K562 (cell line): ENCODE results near the gene RCC1. TPM values are rescaled to one million over a fixed set of nuclear protein-coding genes. Genes with fewer than 3 reads are reported as not detected.

Experiments
- HNRNPK ChIP-seq: fragments of 200-400 bp; formaldehyde crosslinking; IDR thresholded peaks from one replicate; pipeline ENCODE4 v1.6.1; 2018; ENCODE audit warnings: mild to moderate bottlenecking, low read depth, low read length; ENCODE audit not compliant: poor library complexity, severe bottlenecking
- ILF3 ChIP-seq: fragments of 450-650 bp; IDR thresholded peaks from 2 replicates; pipeline ENCODE4 v1.6.1; 2018; ENCODE audit warnings: antibody characterized with exemption, mild to moderate bottlenecking, moderate library complexity, borderline replicate concordance
- LCOR ChIP-seq: sonication (generic); formaldehyde crosslinking; IDR thresholded peaks from 2 replicates; pipeline ENCODE4 v1.8.0; 2022; ENCODE audit warnings: mild to moderate bottlenecking, missing genetic modification reagents
- MEF2A ChIP-seq: IDR thresholded peaks from 2 replicates; pipeline ENCODE4 v1.6.1; 2011; ENCODE audit warnings: low read depth, mild to moderate bottlenecking, low read length, moderate library complexity; ENCODE audit not compliant: control insufficient read depth
- SRSF3 ChIP-seq: fragments of 200-400 bp; formaldehyde crosslinking; IDR thresholded peaks from 2 replicates; pipeline ENCODE4 v1.6.1; 2016; ENCODE audit warnings: mild to moderate bottlenecking, low read length, moderate library complexity; ENCODE audit not compliant: insufficient read depth
- STAG1 ChIP-seq: sonication (generic); formaldehyde crosslinking; IDR thresholded peaks from 2 replicates; pipeline ENCODE4 v1.5.0; 2020; ENCODE audit warnings: missing genetic modification reagents, borderline replicate concordance
- STAT5A ChIP-seq: IDR thresholded peaks from 2 replicates; pipeline ENCODE4 v1.6.1; 2012; ENCODE audit warnings: low read length, inconsistent platforms, borderline replicate concordance
- SUPT5H ChIP-seq: fragments of 450-650 bp; IDR thresholded peaks from 2 replicates; pipeline ENCODE4 v1.6.1; 2016
- ZNF124 ChIP-seq: sonication (generic); formaldehyde crosslinking; IDR thresholded peaks from 2 replicates; pipeline ENCODE4 v1.8.1; 2022; ENCODE audit warnings: missing genetic modification reagents
- ZNF324 ChIP-seq: fragments of 250-450 bp; sonication (Bioruptor Pico); IDR thresholded peaks from 2 replicates; pipeline ENCODE4 v1.4.0; 2020; ENCODE audit warnings: mild to moderate bottlenecking
- ZNF347 ChIP-seq: fragments of 450-650 bp; formaldehyde crosslinking; IDR thresholded peaks from 2 replicates; pipeline ENCODE4 v1.4.0; 2020; ENCODE audit warnings: low read depth, mild to moderate bottlenecking, moderate library complexity
- ZNF436 ChIP-seq: fragments of 250-450, 450-650 bp; sonication (Bioruptor Pico); formaldehyde crosslinking; IDR thresholded peaks from 2 replicates; pipeline ENCODE4 v1.7.0; 2020; ENCODE audit warnings: mild to moderate bottlenecking
- ZNF445 ChIP-seq: fragments of 250-450 bp; sonication (Bioruptor Pico); IDR thresholded peaks from 2 replicates; pipeline ENCODE4 v1.4.0; 2020; ENCODE audit warnings: low read depth, mild to moderate bottlenecking, moderate library complexity
- ZNF707 ChIP-seq: fragments of 250-450 bp; sonication (Bioruptor Pico); conservative IDR thresholded peaks from 2 replicates; pipeline ENCODE4 v1.8.0; 2022; ENCODE audit warnings: inconsistent platforms, mild to moderate bottlenecking, moderate library complexity
- polyA plus RNA-seq, 8 experiments: library from polyadenylated mRNA; depleted of rRNA in 4 of 8; stranded (reverse) in 5 of 8; unstranded in 3 of 8; fragments of >200 nt; fragmentation: Nextera tagmentation in 2 of 8; fragmentation: Illumina TruSeq in 1 of 8; extraction: Ambion mirVana in 2 of 8; extraction: Trizol in 1 of 8; gene quantifications; 2 replicates each; pipeline versions ENCODE4 v1.2.1 to v1.2.3, GENCODE V29; 2011 to 2014; ENCODE audit warnings: inconsistent platforms in 1 of 8, missing spikeins in 1 of 8
- total RNA-seq, 7 experiments: library from RNA; depleted of rRNA in 6 of 7; stranded (reverse); fragments of >200 nt in 6 of 7; fragmentation: Illumina TruSeq in 2 of 7; extraction: Trizol in 2 of 7; gene quantifications; 2 replicates each; pipeline versions ENCODE4 v1.2.1 to v1.2.3, GENCODE V29; 2011 to 2021; ENCODE audit warnings: low replicate concordance in 1 of 7
- TF ChIP-seq, protein P1 (sequence below): sonication (generic); formaldehyde crosslinking; IDR thresholded peaks from 2 replicates; pipeline ENCODE4 v1.8.1; 2022; ENCODE audit warnings: missing genetic modification reagents
- TF ChIP-seq, protein P2 (sequence below), 2 experiments: fragments of 450-650 bp; IDR thresholded peaks; 2 replicates each; pipeline ENCODE4 v1.6.1; 2016; ENCODE audit warnings: mild to moderate bottlenecking in 2 of 2, borderline replicate concordance in 1 of 2, low read depth in 1 of 2, moderate library complexity in 1 of 2
- TF ChIP-seq, protein P3 (sequence below): fragments of 450-650 bp; conservative IDR thresholded peaks from 2 replicates; pipeline ENCODE4 v1.6.1; 2016; ENCODE audit warnings: missing genetic modification characterization, low read depth, mild to moderate bottlenecking, control low read depth, missing compliant biosample characterization

RCC1 gene
- total and polyA plus RNA-seq, 9 of the 15 experiments (the other 6 are each of a cell fraction or from before 2014, with no cell fraction given): 16.4 to 202 (median 107) TPM

DNA sequence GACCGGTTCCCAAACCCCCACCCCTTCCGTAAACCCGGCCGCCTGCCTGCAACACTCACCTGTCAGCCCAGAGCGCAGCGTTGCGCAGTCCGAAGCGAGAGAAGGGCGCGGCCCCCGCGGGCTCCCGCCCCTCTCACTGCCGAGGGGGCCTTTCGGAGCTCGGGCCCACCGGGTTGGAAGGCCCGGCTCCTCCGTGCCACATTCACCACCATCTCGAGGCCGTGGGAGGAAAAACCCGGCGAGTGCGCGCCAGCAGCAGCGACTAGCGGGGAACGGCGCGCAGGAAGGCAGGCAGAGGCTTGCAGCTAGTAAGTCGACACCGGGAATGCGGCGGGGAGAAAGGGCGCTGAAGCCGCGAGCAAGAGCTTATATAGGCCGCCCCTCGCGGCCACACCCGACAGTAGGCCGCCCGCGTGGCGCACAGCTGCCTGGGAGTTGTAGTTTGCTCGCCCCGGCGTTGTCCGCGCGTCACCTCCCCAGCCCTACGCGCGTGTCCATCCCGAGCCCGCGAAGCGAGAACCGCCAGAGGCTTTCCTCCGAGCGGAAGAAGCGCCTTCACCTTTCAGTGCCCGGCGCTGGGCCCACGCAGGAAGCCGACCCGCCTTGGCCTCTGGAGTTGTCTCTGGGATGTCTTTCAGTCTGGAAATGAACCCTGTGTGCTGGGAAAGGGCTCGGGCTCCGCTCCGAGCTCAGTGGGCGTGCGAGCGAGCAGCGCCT, 75.8 kb downstream of the RCC1 start (continued):
- TF ChIP-seq ZNF347 (CRISPR knock-in tag) (no peak), ZNF445 (CRISPR knock-in tag) (no peak), SUPT5H (peak; percentile 100), ZNF436 (CRISPR knock-in tag) (peak; percentile 69), ZNF707 (CRISPR knock-in tag) (no peak), LCOR (CRISPR knock-in tag) (peak; percentile 78), STAT5A (peak; percentile 33; the same call in 1 of the 2 replicates), ZNF324 (CRISPR knock-in tag) (no peak), SRSF3 (peak; percentile 98), MEF2A (no peak), STAG1 (CRISPR knock-in tag) (no peak), HNRNPK (peak; percentile 57), ZNF124 (CRISPR knock-in tag) (no peak), ILF3 (peak; percentile 74; the same call in 1 of the 2 replicates)
- TF ChIP-seq, protein P1, sequence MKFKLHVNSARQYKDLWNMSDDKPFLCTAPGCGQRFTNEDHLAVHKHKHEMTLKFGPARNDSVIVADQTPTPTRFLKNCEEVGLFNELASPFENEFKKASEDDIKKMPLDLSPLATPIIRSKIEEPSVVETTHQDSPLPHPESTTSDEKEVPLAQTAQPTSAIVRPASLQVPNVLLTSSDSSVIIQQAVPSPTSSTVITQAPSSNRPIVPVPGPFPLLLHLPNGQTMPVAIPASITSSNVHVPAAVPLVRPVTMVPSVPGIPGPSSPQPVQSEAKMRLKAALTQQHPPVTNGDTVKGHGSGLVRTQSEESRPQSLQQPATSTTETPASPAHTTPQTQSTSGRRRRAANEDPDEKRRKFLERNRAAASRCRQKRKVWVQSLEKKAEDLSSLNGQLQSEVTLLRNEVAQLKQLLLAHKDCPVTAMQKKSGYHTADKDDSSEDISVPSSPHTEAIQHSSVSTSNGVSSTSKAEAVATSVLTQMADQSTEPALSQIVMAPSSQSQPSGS (CRISPR knock-in tag): no peak
- TF ChIP-seq, protein P2, sequence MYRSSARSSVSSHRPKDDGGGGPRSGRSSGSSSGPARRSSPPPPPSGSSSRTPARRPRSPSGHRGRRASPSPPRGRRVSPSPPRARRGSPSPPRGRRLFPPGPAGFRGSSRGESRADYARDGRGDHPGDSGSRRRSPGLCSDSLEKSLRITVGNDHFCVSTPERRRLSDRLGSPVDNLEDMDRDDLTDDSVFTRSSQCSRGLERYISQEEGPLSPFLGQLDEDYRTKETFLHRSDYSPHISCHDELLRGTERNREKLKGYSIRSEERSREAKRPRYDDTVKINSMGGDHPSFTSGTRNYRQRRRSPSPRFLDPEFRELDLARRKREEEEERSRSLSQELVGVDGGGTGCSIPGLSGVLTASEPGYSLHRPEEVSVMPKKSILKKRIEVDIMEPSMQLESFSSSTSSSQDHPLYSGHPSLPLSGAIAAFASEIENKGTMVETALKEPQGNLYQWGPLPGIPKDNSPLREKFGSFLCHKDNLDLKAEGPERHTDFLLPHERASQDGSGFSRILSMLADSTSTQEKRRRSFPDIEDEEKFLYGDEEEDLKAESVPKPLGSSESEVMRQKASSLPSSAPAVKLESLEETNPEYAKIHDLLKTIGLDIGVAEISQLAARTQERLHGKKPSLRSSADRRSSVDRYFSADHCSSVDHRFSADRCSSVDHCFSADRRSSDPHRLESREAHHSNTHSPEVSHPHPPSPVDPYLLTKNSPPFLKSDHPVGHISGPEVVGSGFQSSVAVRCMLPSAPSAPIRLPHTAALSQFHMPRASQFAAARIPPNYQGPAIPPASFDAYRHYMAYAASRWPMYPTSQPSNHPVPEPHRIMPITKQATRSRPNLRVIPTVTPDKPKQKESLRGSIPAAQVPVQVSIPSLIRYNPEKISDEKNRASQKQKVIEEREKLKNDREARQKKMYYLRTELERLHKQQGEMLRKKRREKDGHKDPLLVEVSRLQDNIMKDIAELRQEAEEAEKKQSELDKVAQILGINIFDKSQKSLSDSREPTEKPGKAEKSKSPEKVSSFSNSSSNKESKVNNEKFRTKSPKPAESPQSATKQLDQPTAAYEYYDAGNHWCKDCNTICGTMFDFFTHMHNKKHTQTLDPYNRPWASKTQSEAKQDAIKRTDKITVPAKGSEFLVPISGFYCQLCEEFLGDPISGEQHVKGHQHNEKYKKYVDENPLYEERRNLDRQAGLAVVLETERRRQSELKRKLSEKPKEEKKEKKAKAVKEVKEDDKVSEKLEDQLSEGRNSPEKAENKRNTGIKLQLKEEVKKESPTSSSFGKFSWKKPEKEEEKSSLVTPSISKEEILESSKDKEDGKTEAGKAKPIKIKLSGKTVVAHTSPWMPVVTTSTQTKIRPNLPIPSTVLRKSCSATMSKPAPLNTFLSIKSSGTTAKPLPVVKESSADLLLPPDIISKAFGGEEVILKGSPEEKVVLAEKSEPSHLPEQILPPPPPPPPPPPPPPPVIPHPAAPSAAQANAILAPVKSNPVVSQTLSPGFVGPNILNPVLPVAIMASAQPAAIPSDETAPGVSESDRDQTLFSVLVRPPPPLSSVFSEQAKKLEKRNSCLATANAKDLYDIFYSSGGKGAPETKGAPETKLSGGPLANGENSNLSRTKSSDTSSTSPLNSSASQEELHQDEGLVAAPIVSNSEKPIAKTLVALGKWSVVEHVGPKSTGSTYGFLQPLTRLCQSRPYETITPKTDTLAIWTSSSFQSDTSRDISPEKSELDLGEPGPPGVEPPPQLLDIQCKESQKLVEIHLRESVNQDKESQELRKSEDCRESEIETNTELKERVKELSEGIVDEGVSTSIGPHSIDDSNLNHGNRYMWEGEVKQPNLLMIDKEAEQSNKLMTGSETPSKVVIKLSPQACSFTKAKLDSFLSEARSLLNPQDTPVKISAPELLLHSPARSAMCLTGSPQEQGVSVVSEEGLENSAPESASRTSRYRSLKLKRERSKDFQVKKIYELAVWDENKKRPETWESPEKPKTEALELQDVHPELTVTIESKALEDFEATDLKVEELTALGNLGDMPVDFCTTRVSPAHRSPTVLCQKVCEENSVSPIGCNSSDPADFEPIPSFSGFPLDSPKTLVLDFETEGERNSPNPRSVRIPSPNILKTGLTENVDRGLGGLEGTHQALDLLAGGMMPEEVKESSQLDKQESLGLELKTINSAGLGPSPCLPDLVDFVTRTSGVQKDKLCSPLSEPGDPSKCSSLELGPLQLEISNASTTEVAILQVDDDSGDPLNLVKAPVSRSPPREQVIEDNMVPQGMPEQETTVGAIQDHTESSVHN (IDR thresholded peaks at IDR 0.05; ENCODE audit: borderline replicate concordance in 1 of 2, low read depth in 1 of 2): no peak
- TF ChIP-seq, protein P3, sequence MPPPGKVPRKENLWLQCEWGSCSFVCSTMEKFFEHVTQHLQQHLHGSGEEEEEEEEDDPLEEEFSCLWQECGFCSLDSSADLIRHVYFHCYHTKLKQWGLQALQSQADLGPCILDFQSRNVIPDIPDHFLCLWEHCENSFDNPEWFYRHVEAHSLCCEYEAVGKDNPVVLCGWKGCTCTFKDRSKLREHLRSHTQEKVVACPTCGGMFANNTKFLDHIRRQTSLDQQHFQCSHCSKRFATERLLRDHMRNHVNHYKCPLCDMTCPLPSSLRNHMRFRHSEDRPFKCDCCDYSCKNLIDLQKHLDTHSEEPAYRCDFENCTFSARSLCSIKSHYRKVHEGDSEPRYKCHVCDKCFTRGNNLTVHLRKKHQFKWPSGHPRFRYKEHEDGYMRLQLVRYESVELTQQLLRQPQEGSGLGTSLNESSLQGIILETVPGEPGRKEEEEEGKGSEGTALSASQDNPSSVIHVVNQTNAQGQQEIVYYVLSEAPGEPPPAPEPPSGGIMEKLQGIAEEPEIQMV (tag): no peak
